Measurements from ENCODE around the gene LAMA5.

DNA sequence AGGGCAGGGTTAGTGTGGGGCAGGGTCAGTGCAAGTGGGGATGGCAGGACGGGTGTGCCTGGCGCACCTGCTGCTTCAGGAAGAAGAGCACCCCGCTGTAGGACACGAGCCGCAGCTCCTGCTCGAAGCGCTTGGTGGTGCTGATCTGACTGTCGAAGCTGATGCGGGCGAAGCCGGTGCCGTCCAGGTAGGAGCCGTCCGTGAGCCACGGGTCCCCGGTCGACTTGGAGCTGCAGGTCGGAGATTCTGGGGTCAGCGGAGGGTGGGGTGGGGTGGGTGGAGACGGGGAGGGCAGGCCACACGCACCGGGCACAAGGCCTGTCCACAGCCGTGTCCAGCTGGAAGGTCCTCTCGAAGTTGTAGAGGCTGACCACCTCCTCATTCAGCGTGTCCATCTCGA is 54.1 kb downstream of the LAMA5 start:
- TF ChIP-seq, protein P1, sequence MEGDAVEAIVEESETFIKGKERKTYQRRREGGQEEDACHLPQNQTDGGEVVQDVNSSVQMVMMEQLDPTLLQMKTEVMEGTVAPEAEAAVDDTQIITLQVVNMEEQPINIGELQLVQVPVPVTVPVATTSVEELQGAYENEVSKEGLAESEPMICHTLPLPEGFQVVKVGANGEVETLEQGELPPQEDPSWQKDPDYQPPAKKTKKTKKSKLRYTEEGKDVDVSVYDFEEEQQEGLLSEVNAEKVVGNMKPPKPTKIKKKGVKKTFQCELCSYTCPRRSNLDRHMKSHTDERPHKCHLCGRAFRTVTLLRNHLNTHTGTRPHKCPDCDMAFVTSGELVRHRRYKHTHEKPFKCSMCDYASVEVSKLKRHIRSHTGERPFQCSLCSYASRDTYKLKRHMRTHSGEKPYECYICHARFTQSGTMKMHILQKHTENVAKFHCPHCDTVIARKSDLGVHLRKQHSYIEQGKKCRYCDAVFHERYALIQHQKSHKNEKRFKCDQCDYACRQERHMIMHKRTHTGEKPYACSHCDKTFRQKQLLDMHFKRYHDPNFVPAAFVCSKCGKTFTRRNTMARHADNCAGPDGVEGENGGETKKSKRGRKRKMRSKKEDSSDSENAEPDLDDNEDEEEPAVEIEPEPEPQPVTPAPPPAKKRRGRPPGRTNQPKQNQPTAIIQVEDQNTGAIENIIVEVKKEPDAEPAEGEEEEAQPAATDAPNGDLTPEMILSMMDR (conservative IDR thresholded peaks at IDR 0.05; ENCODE audit: low read length) = no peak
- no peak for TF ChIP-seq EZH2phosphoT487 (IDR thresholded peaks at IDR 0.05; ENCODE audit: borderline replicate concordance, low read depth, low read length)

Measured in OCI-LY7 (cell line).